SK-N-SH (cell line): ENCODE measurements around the gene FEZF2. TPM values are rescaled to one million over a fixed set of nuclear protein-coding genes. Genes with fewer than 3 reads are reported as not detected.

ENCODE experiments used
- CTCF ChIA-PET: fragments of 300-600, 350-600 bp; formaldehyde crosslinking; extraction: SDS; loops from one replicate; lab custom pipeline; 2021; lab: Yijun Ruan, JAX
- POLR2A ChIA-PET: fragments of 350-600 bp; sonication (Branson Sonifier 250); formaldehyde crosslinking; extraction: SDS; loops from one replicate; lab custom pipeline; 2020; ENCODE audit warnings: antibody characterized with exemption, inconsistent platforms; lab: Yijun Ruan, JAX
- DNase-seq: peaks from one replicate; pipeline ENCODE4 v3.0.0; 2012
- H2AFZ ChIP-seq: fragments of 200-600 bp; sonication (generic); 2 replicates; pipeline ENCODE4 v1.8.1; 2016; ENCODE audit warnings: antibody characterized with exemption, mild to moderate bottlenecking, low read depth
- H3F3A ChIP-seq: fragments of 200-600 bp; sonication (generic); replicated peaks from 2 replicates; pipeline ENCODE3; 2016; ENCODE audit warnings: antibody characterized with exemption, mild to moderate bottlenecking; ENCODE audit not compliant: insufficient read depth
- H3K27ac ChIP-seq, 2 experiments: fragments of 200-500 bp in 1 of 2; fragments of 200-600 bp in 1 of 2; sonication (Bioruptor generic) in 1 of 2; sonication (generic), shearing (Covaris generic) in 1 of 2; 2 replicates each; pipeline versions ENCODE4 v1.5.1 to v1.6.1; 2014 to 2016; ENCODE audit warnings: low read depth in 2 of 2, inconsistent platforms in 1 of 2, low read length in 1 of 2, mild to moderate bottlenecking in 1 of 2, mixed read lengths in 1 of 2
- H3K27me3 ChIP-seq: fragments of 200-600 bp; sonication (generic), shearing (Covaris generic); 2 replicates; pipeline ENCODE4 v1.6.1; 2016; ENCODE audit warnings: mixed run types; ENCODE audit not compliant: insufficient read depth
- H3K36me3 ChIP-seq, 2 experiments: fragments of 200-500 bp in 1 of 2; fragments of 200-600 bp in 1 of 2; sonication (Bioruptor generic) in 1 of 2; sonication (generic) in 1 of 2; replicated peaks in 1 of 2; 2 replicates each; pipeline versions ENCODE3 to v1.5.1; 2014 to 2016; ENCODE audit warnings: low read length in 1 of 2, mild to moderate bottlenecking in 1 of 2; ENCODE audit not compliant: insufficient read depth in 2 of 2, control insufficient read depth in 1 of 2
- H3K4me1 ChIP-seq, 2 experiments: fragments of 200-500 bp in 1 of 2; fragments of 200-600 bp in 1 of 2; sonication (Bioruptor generic) in 1 of 2; sonication (generic), shearing (Covaris generic) in 1 of 2; 2 replicates each; pipeline versions ENCODE4 v1.5.1 to v1.6.1; 2014 to 2016; ENCODE audit warnings: low read depth in 1 of 2, low read length in 1 of 2, mixed run types in 1 of 2; ENCODE audit not compliant: insufficient read depth in 2 of 2, control insufficient read depth in 1 of 2
- H3K4me2 ChIP-seq: fragments of 200-600 bp; sonication (generic), shearing (Covaris generic); 2 replicates; pipeline ENCODE4 v1.6.1; 2017; ENCODE audit warnings: mixed run types
- H3K4me3 ChIP-seq, 2 experiments: fragments of 200-500 bp in 1 of 2; fragments of 200-600 bp in 1 of 2; sonication (Bioruptor generic) in 1 of 2; sonication (generic), shearing (Covaris generic) in 1 of 2; 2 replicates each; pipeline versions ENCODE4 v1.5.1 to v1.8.1; 2014 to 2016; ENCODE audit warnings: low read depth in 2 of 2, inconsistent platforms in 1 of 2, low read length in 1 of 2, mild to moderate bottlenecking in 1 of 2, mixed read lengths in 1 of 2, moderate library complexity in 1 of 2
- H3K79me2 ChIP-seq: fragments of 200-600 bp; sonication (generic); 2 replicates; pipeline ENCODE4 v1.8.1; 2017; ENCODE audit warnings: mild to moderate bottlenecking; ENCODE audit not compliant: insufficient read depth
- H3K9ac ChIP-seq: fragments of 200-600 bp; sonication (generic); 2 replicates; pipeline ENCODE4 v1.6.1; 2017; ENCODE audit warnings: mixed run types
- H3K9me2 ChIP-seq: fragments of 200-600 bp; sonication (generic); 2 replicates; pipeline ENCODE4 v1.6.1; 2017; ENCODE audit warnings: mixed run types
- H3K9me3 ChIP-seq: fragments of 200-600 bp; sonication (generic); 2 replicates; pipeline ENCODE4 v1.6.1; 2017; ENCODE audit warnings: mixed run types, mild to moderate bottlenecking, moderate library complexity
- H4K20me1 ChIP-seq: fragments of 200-600 bp; sonication (generic); 2 replicates; pipeline ENCODE4 v1.6.1; 2017; ENCODE audit warnings: mild to moderate bottlenecking, mixed run types; ENCODE audit not compliant: insufficient read depth
- CHD2 ChIP-seq: fragments of 150-350 bp; IDR thresholded peaks from 2 replicates; pipeline ENCODE4 v1.6.1; 2018; ENCODE audit warnings: low read length; ENCODE audit not compliant: partially characterized antibody
- EP300 ChIP-seq, 2 experiments: IDR thresholded peaks; 2 replicates each; pipeline versions ENCODE4 v1.4.0 to v1.6.1; 2012; ENCODE audit warnings: borderline replicate concordance in 1 of 2, low read depth in 1 of 2, low read length in 1 of 2
- FOSL2 ChIP-seq: IDR thresholded peaks from 2 replicates; pipeline ENCODE4 v1.4.0; 2012; ENCODE audit warnings: low read depth, mild to moderate bottlenecking, moderate library complexity, borderline replicate concordance
- FOXJ3 ChIP-seq: sonication (generic); formaldehyde crosslinking; IDR thresholded peaks from 2 replicates; pipeline ENCODE4 v1.5.1; 2020; ENCODE audit warnings: mild to moderate bottlenecking, missing genetic modification reagents
- FOXM1 ChIP-seq: IDR thresholded peaks from 2 replicates; pipeline ENCODE4 v1.4.0; 2012; ENCODE audit warnings: low read depth, mild to moderate bottlenecking
- MEF2A ChIP-seq: IDR thresholded peaks from 2 replicates; pipeline ENCODE4 v1.4.0; 2012; ENCODE audit warnings: low read depth, borderline replicate concordance
- MXI1 ChIP-seq: IDR thresholded peaks from 2 replicates; pipeline ENCODE4 v1.6.1; 2012; ENCODE audit warnings: mild to moderate bottlenecking, low read depth, low read length, improper control_type of control experiment
- NRF1 ChIP-seq: IDR thresholded peaks from 2 replicates; pipeline ENCODE4 v1.6.1; 2012; ENCODE audit warnings: low read depth, mild to moderate bottlenecking, low read length
- POLR2AphosphoS5 ChIP-seq: IDR thresholded peaks from 2 replicates; pipeline ENCODE4 v1.6.1; 2012; ENCODE audit warnings: low read depth, low read length
- RCOR1 ChIP-seq: fragments of 150-350 bp; IDR thresholded peaks from 2 replicates; pipeline ENCODE4 v1.6.1; 2017; ENCODE audit warnings: antibody characterized with exemption, low read length
- RFX5 ChIP-seq: IDR thresholded peaks from 2 replicates; pipeline ENCODE4 v1.6.1; 2012; ENCODE audit warnings: mild to moderate bottlenecking, improper control_type of control experiment, low read length
- RXRA ChIP-seq: IDR thresholded peaks from 2 replicates; pipeline ENCODE4 v1.4.0; 2012; ENCODE audit warnings: low read depth, mild to moderate bottlenecking, borderline replicate concordance
- SIN3A ChIP-seq: IDR thresholded peaks from 2 replicates; pipeline ENCODE4 v1.6.1; 2012; ENCODE audit warnings: low read depth, mild to moderate bottlenecking, low read length, moderate library complexity, borderline replicate concordance
- TAF1 ChIP-seq: IDR thresholded peaks from 2 replicates; pipeline ENCODE4 v1.6.1; 2012; ENCODE audit warnings: low read depth, mild to moderate bottlenecking, low read length, moderate library complexity, borderline replicate concordance
- TCF12 ChIP-seq: IDR thresholded peaks from 2 replicates; pipeline ENCODE4 v1.4.0; 2012
- WGBS: methylation state at CpG from one replicate; pipeline ENCODE4 v1.1.6; 2017; ENCODE audit warnings: low lambda C conversion rate; 5-methylcytosine and 5-hydroxymethylcytosine counted together
- polyA plus RNA-seq, 3 experiments: library from polyadenylated mRNA; depleted of rRNA; stranded (reverse); fragments of >200 nt; gene quantifications; 2 replicates each; pipeline ENCODE4 v1.2.3, GENCODE V29; 2012
- TF ChIP-seq, protein P1 (sequence below): IDR thresholded peaks from 2 replicates; pipeline ENCODE4 v1.4.0; 2012; ENCODE audit warnings: low read depth
- TF ChIP-seq, protein P2 (sequence below): IDR thresholded peaks from 2 replicates; pipeline ENCODE4 v1.4.0; 2012; ENCODE audit warnings: low read depth, borderline replicate concordance
- TF ChIP-seq, protein P3 (sequence below): fragments of 150-350 bp; IDR thresholded peaks from 2 replicates; pipeline ENCODE4 v1.6.1; 2016; ENCODE audit warnings: mild to moderate bottlenecking, low read depth, low read length
- TF ChIP-seq, protein P4 (sequence below): fragments of 150-350 bp; IDR thresholded peaks from 2 replicates; pipeline ENCODE4 v1.6.1; 2017; ENCODE audit warnings: antibody characterized with exemption, low read length, low read depth, borderline replicate concordance
- TF ChIP-seq, protein P5 (sequence below): IDR thresholded peaks from 2 replicates; pipeline ENCODE4 v1.4.0; 2012; ENCODE audit warnings: low read depth, borderline replicate concordance

FEZF2 gene
- polyA plus RNA-seq, 1 of the 3 experiments (the other 2 are of a cell fraction), result not detected

DNA sequence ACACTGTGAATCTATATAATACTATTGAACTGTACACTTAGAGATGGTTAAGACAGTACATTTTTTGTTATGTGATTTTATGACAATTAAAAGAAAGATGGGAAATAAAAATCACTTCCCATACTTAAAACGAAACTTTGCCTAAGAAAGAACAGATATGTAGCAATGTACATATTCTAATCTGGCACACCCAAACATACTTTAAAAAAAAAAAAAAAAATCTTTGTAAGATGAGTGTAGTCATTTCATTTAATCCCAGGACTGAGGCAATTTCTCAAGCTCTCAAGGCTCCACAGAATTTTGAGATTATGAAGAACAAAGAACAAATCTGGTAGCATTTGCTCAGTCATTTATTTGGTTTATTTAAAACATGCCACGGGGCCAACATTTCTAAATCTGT, 40.3 kb upstream of the FEZF2 start:
- no peak overlapping the region for H3K27ac ChIP-seq
- H3K4me1 ChIP-seq, result no peaks in the 10 kb centered on the region; a peak in 1 of 4 replicates
- no peak overlapping the region for H3K4me2 ChIP-seq
- H3K79me2 ChIP-seq, result no peaks in the 10 kb centered on the region; the same call in 1 of the 2 replicates
- H3K4me3 ChIP-seq, result no peak overlapping the region
- 49% methylated on average over 2 of the region's 2 CpGs for WGBS
- H3K9me2 ChIP-seq, result no peaks in the 10 kb centered on the region
- ChIA-PET POLR2A (no interaction called here), CTCF (no interaction called here)
- no peak overlapping the region for H3K9ac ChIP-seq
- no peak for TF ChIP-seq RCOR1
- TF ChIP-seq MEF2A, result no peak
- TF ChIP-seq, protein P1, sequence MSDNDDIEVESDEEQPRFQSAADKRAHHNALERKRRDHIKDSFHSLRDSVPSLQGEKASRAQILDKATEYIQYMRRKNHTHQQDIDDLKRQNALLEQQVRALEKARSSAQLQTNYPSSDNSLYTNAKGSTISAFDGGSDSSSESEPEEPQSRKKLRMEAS, result no peak
- TF ChIP-seq, protein P2, sequence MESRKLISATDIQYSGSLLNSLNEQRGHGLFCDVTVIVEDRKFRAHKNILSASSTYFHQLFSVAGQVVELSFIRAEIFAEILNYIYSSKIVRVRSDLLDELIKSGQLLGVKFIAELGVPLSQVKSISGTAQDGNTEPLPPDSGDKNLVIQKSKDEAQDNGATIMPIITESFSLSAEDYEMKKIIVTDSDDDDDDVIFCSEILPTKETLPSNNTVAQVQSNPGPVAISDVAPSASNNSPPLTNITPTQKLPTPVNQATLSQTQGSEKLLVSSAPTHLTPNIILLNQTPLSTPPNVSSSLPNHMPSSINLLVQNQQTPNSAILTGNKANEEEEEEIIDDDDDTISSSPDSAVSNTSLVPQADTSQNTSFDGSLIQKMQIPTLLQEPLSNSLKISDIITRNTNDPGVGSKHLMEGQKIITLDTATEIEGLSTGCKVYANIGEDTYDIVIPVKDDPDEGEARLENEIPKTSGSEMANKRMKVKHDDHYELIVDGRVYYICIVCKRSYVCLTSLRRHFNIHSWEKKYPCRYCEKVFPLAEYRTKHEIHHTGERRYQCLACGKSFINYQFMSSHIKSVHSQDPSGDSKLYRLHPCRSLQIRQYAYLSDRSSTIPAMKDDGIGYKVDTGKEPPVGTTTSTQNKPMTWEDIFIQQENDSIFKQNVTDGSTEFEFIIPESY, result no peak
- TF ChIP-seq FOXJ3 (CRISPR knock-in tag), result no peak
- no peak for TF ChIP-seq MXI1
- TF ChIP-seq EP300 (IDR thresholded peaks at IDR 0.05; ENCODE audit: borderline replicate concordance in 1 of 2, low read depth in 1 of 2, low read length in 1 of 2), result no peak
- TF ChIP-seq FOSL2, result no peak
- TF ChIP-seq POLR2AphosphoS5, result no peak
- no peak for TF ChIP-seq TCF12
- no peak for TF ChIP-seq TAF1
- H3K27me3 ChIP-seq, result no peaks in the 10 kb centered on the region
- no peaks in the 10 kb centered on the region for H3F3A ChIP-seq
- no peak for DNase-seq
- no peaks in the 10 kb centered on the region for H4K20me1 ChIP-seq
- H3K36me3 ChIP-seq, result no peaks in the 10 kb centered on the region
- H2AFZ ChIP-seq, result no peak overlapping the region
- no peaks in the 10 kb centered on the region for H3K9me3 ChIP-seq

DNA sequence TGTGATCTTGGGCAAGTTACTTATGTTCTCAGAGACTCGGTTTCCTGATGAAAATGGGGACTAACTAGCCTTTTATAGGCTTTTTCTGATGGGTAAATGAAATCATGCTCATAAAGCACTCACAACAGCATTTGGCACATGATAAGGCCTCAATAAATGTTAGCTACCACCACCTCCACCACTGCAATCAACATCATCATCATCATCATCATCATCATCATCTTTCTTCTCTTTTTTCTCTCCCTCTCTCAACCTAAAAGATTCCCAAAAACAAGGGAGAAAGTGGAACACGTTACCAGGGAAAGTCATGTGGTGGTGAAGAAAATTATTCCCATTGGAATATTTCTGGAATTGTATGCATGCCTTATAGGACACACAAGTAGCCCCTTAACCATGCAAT, 33.6 kb upstream of the FEZF2 start:
- H3K36me3 ChIP-seq, result no peaks in the 10 kb centered on the region
- ChIA-PET POLR2A (no interaction called here), CTCF (no interaction called here)
- no peak overlapping the region for H3K4me2 ChIP-seq
- no peak overlapping the region for H2AFZ ChIP-seq
- H3K9ac ChIP-seq, result no peak overlapping the region
- no peaks in the 10 kb centered on the region for H4K20me1 ChIP-seq
- no peaks in the 10 kb centered on the region for H3F3A ChIP-seq
- WGBS, result 46% methylated on average over 2 of the region's 2 CpGs
- H3K27ac ChIP-seq, result no peak overlapping the region
- no peak overlapping the region for H3K4me3 ChIP-seq
- H3K27me3 ChIP-seq, result no peaks in the 10 kb centered on the region
- H3K9me2 ChIP-seq, result no peaks in the 10 kb centered on the region
- no peaks in the 10 kb centered on the region for H3K79me2 ChIP-seq
- DNase-seq, result no peak
- no peaks in the 10 kb centered on the region for H3K9me3 ChIP-seq
- H3K4me1 ChIP-seq, result no peaks in the 10 kb centered on the region
- TF ChIP-seq FOXJ3 (CRISPR knock-in tag) (no peak), RFX5 (no peak), RXRA (no peak), NRF1 (no peak), RCOR1 (no peak), POLR2AphosphoS5 (no peak), EP300 (IDR thresholded peaks at IDR 0.05; ENCODE audit: borderline replicate concordance in 1 of 2, low read depth in 1 of 2, low read length in 1 of 2) (no peak), FOXM1 (no peak), FOSL2 (no peak), MXI1 (no peak), CHD2 (no peak), SIN3A (no peak)
- TF ChIP-seq, protein P2, result no peak
- TF ChIP-seq, protein P3, sequence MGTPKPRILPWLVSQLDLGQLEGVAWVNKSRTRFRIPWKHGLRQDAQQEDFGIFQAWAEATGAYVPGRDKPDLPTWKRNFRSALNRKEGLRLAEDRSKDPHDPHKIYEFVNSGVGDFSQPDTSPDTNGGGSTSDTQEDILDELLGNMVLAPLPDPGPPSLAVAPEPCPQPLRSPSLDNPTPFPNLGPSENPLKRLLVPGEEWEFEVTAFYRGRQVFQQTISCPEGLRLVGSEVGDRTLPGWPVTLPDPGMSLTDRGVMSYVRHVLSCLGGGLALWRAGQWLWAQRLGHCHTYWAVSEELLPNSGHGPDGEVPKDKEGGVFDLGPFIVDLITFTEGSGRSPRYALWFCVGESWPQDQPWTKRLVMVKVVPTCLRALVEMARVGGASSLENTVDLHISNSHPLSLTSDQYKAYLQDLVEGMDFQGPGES, result no peak
- TF ChIP-seq, protein P4, sequence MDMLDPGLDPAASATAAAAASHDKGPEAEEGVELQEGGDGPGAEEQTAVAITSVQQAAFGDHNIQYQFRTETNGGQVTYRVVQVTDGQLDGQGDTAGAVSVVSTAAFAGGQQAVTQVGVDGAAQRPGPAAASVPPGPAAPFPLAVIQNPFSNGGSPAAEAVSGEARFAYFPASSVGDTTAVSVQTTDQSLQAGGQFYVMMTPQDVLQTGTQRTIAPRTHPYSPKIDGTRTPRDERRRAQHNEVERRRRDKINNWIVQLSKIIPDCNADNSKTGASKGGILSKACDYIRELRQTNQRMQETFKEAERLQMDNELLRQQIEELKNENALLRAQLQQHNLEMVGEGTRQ, result no peak
- TF ChIP-seq, protein P1, result no peak
- TF ChIP-seq, protein P5, sequence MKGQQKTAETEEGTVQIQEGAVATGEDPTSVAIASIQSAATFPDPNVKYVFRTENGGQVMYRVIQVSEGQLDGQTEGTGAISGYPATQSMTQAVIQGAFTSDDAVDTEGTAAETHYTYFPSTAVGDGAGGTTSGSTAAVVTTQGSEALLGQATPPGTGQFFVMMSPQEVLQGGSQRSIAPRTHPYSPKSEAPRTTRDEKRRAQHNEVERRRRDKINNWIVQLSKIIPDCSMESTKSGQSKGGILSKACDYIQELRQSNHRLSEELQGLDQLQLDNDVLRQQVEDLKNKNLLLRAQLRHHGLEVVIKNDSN, result no peak
